CD4-positive, alpha-beta T cell treated with Interleukin-1 beta for 1 hour (primary cell): Measurements from ENCODE around the gene UBR4.

Source experiments
- DNase-seq, 2 donors: peaks; one replicate each; pipeline ENCODE4 v3.0.0-alpha.2; 2020 to 2022

Gene UBR4

GRCh38 chr1:19032701-19033514 is 177.2 kb downstream of the UBR4 start:
- DNase-seq, result no peak

- DNase-seq, result no peak
These were observed 177.7 kb downstream of the UBR4 start for GRCh38 chr1:19032413-19032695.

- no peak for DNase-seq
These were observed 180.6 kb downstream of the UBR4 start for GRCh38 chr1:19029191-19030085.

- no peak for DNase-seq
These were observed 181.4 kb downstream of the UBR4 start for GRCh38 chr1:19028546-19029129.

GRCh38 chr1:19028110-19028509 is 182.0 kb downstream of the UBR4 start:
- no peak for DNase-seq
